ENCODE measurements around the gene CELA2B. TPM values are rescaled to one million over a fixed set of nuclear protein-coding genes. Genes with fewer than 3 reads are reported as not detected.

CELA2B gene
- total RNA-seq, 2 donors from 2014 or later, result not detected

- Mint-ChIP-seq H3K4me1 (peaks cover 20% of the 10 kb centered on the region), H3K36me3 (ENCODE audit: low read depth) (peaks cover 39% of the 10 kb centered on the region), H3K27me3 (no peaks in the 10 kb centered on the region), H3K4me3 (no peak overlapping the region), H3K27ac (no peak overlapping the region), H3K9me3 (no peaks in the 10 kb centered on the region)
- ATAC-seq (replicated peaks), result no peak
Measured at GRCh38 chr1:15531003-15531402, 55.1 kb downstream of the CELA2B start.

GRCh38 chr1:15531682-15532081, 55.8 kb downstream of the CELA2B start:
- Mint-ChIP-seq H3K9me3 (no peaks in the 10 kb centered on the region), H3K4me3 (peak overlapping the region; percentile 30), H3K27ac (peak overlapping the region; percentile 48), H3K36me3 (ENCODE audit: low read depth) (peaks cover 41% of the 10 kb centered on the region), H3K4me1 (peaks cover 14% of the 10 kb centered on the region), H3K27me3 (no peaks in the 10 kb centered on the region)
- peak; percentile 49 for ATAC-seq (replicated peaks)

GRCh38 chr1:15538771-15539170, 62.9 kb downstream of the CELA2B start:
- H3K27me3 Mint-ChIP-seq, result no peaks in the 10 kb centered on the region
- H3K36me3 Mint-ChIP-seq (ENCODE audit: low read depth), result peaks cover 75% of the 10 kb centered on the region
- ATAC-seq (replicated peaks), result no peak
- H3K27ac Mint-ChIP-seq, result no peak overlapping the region
- H3K4me1 Mint-ChIP-seq, result no peaks in the 10 kb centered on the region
- H3K4me3 Mint-ChIP-seq, result no peak overlapping the region
- no peaks in the 10 kb centered on the region for H3K9me3 Mint-ChIP-seq

GRCh38 chr1:15540186-15540585, 64.3 kb downstream of the CELA2B start:
- no peak overlapping the region for H3K27ac Mint-ChIP-seq
- H3K9me3 Mint-ChIP-seq, result no peaks in the 10 kb centered on the region
- no peak overlapping the region for H3K4me3 Mint-ChIP-seq
- no peak for ATAC-seq (replicated peaks)
- no peaks in the 10 kb centered on the region for H3K4me1 Mint-ChIP-seq
- peaks cover 86% of the 10 kb centered on the region for H3K36me3 Mint-ChIP-seq (ENCODE audit: low read depth)
- no peaks in the 10 kb centered on the region for H3K27me3 Mint-ChIP-seq

Other genes with a start within 250 kb of the CELA2B start
- not detected for gene FHAD1, start 228.9 kb upstream of the CELA2B start, total RNA-seq
- 10 to 100 TPM; 44.6 to 90.4 TPM for gene EFHD2, start 66.2 kb upstream of the CELA2B start, total RNA-seq
- gene CTRC, start 37.7 kb upstream of the CELA2B start, total RNA-seq, result not detected
- not detected for gene CELA2A, start 19.4 kb upstream of the CELA2B start, total RNA-seq
- gene CASP9, start 48.1 kb downstream of the CELA2B start, total RNA-seq, result 10 to 100 TPM; 17.1 to 17.9 TPM
- 10 to 100 TPM in 1 of 2 donors, 1 to 10 TPM in 1; 8.6 to 10.0 TPM for gene DNAJC16, start 50.7 kb downstream of the CELA2B start, total RNA-seq
- 10 to 100 TPM in 1 of 2 donors, 1 to 10 TPM in 1; 9.7 to 16.6 TPM for gene AGMAT, start 108.9 kb downstream of the CELA2B start, total RNA-seq
- 10 to 100 TPM; 28.3 to 39.3 TPM for gene DDI2, start 141.4 kb downstream of the CELA2B start, total RNA-seq
- gene PLEKHM2, start 208.2 kb downstream of the CELA2B start, total RNA-seq, result 10 to 100 TPM; 32.2 to 50.5 TPM